OCI-M2 (cell line): Measurements from ENCODE around the gene CHRNB1.
A peak's percentile ranks its signal among the peaks of the same experiment; 100 is the strongest.

ENCODE experiments used
- DNase-seq: peaks from one replicate; lab custom pipeline; 2025; ENCODE audit not compliant: unreplicated experiment; lab: John Stamatoyannopoulos, UW

CHRNB1 gene

GRCh38 chr17:7483255-7484066 is 38.6 kb downstream of the CHRNB1 start:
- peak; percentile 63 for DNase-seq

- DNase-seq: peak; percentile 82
Measured at GRCh38 chr17:7484067-7484918, 39.4 kb downstream of the CHRNB1 start, which contains the start of gene POLR2A. Gene POLR2A (plus strand): TSS chr17:7484366.

GRCh38 chr17:7484919-7485377 is 40.1 kb downstream of the CHRNB1 start:
- DNase-seq: no peak

- DNase-seq: no peak
Measured at GRCh38 chr17:7486181-7486580, 41.3 kb downstream of the CHRNB1 start.

- no peak for DNase-seq
Measured at GRCh38 chr17:7490144-7490543, 45.3 kb downstream of the CHRNB1 start.

GRCh38 chr17:7491583-7491982 is 46.7 kb downstream of the CHRNB1 start:
- no peak for DNase-seq

- DNase-seq: no peak
Measured at GRCh38 chr17:7493941-7494340, 49.1 kb downstream of the CHRNB1 start.

- DNase-seq: no peak
Measured at GRCh38 chr17:7495906-7496434, 51.1 kb downstream of the CHRNB1 start.

- DNase-seq: no peak
Measured at GRCh38 chr17:7496470-7497183, 51.8 kb downstream of the CHRNB1 start.

- DNase-seq: no peak
Measured at GRCh38 chr17:7497228-7497627, 52.4 kb downstream of the CHRNB1 start.

GRCh38 chr17:7497636-7498035 is 52.8 kb downstream of the CHRNB1 start:
- no peak for DNase-seq

GRCh38 chr17:7499161-7499560 is 54.3 kb downstream of the CHRNB1 start:
- DNase-seq: no peak

GRCh38 chr17:7501729-7502128 is 56.9 kb downstream of the CHRNB1 start:
- no peak for DNase-seq

GRCh38 chr17:7502171-7502847 is 57.4 kb downstream of the CHRNB1 start:
- DNase-seq: no peak

- no peak for DNase-seq
Measured at GRCh38 chr17:7502987-7503386, 58.1 kb downstream of the CHRNB1 start.

GRCh38 chr17:7503521-7503920 is 58.7 kb downstream of the CHRNB1 start:
- DNase-seq: no peak
